ENCODE data around the gene CCNL2.

Gene CCNL2

DNA sequence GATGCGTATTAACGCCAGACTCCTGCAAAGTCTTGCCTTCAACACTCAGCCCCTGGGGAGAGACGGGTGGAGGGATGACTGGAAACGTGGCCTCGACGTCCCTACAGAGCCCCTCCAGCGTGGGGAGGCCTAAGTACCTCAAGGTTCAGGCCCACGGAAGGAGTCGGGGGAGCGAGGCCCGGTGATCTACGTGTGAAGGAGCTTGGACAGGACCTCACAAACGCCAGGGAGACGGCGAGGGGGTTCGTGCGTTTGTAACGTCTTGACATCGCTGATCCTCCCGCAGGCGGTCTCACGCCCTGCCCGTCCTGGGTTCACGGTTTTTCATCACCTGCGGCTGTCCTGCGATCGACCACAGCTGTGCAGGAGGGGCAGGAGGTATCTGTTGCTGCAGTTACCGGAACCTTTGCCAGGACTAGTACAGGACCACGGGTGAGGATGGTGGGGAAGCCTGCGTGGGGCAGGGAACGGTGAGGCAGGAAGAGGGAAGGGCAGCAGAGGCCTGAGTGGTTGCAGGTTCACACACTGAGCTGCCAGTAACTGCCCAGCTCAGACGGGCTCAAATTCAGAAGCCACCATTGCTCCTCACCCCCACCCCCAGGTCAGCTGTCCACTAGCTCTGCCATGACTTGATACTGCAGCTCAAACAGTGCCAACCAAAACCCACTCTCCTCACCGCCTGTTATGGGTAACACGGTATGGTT, 889 bp upstream of the CCNL2 start:
- Histone ChIP-seq H3K4me1 (ENCODE audit: control insufficient read depth in 1 of 2, insufficient read depth in 2 of 2, low read length in 2 of 2) (peaks cover 29% of the 10 kb centered on the region in 2 donors), H3K4me3 (ENCODE audit: low read depth in 1 of 2, low read length in 2 of 2) (peak overlapping the region; percentile 93 to 100), H3K27me3 (ENCODE audit: control insufficient read depth in 1 of 2, insufficient read depth in 2 of 2, low read length in 2 of 2) (no peaks in the 10 kb centered on the region), H3K9me3 (ENCODE audit: control insufficient read depth in 1 of 2, low read length in 2 of 2) (no peaks in the 10 kb centered on the region), H3K36me3 (ENCODE audit: control insufficient read depth in 1 of 2, insufficient read depth in 2 of 2, low read length in 2 of 2) (peaks cover 39 to 59% of the 10 kb centered on the region in 2 donors), H3K27ac (ENCODE audit: low read depth, low read length) (peak overlapping the region; percentile 50), H3K9ac (ENCODE audit: low read depth in 1 of 2, low read length in 2 of 2) (peak overlapping the region; percentile 96 to 98)

DNA sequence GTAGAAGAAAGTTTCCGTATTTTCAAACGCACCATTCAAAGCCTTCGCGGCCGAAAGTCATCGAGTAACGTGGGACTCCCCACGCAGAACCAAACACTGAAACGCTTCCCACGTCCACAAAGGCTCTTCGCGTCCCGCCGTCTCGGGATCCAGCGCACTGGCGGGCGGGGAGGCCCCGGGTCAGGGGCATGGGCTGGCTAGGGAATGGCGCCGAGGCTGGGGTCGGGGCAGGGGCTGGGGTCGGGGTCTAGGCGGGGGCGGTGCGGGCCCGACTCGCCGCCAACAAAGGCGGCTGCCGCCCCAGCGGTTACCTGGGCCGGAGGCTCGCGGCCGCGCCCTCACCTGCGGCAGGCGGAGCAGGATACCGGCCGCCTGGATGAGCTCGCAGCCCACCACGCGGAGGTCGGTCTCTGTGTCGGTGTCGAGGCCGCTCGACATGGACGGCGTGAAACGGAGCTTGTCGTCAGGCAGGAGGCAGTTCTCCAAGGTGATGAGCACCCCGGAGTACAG, 403 bp downstream of the CCNL2 start:
- H3K9me3 ChIP-seq (ENCODE audit: control insufficient read depth in 1 of 2, low read length in 2 of 2) = no peaks in the 10 kb centered on the region
- peaks cover 39 to 62% of the 10 kb centered on the region in 2 donors for H3K36me3 ChIP-seq (ENCODE audit: control insufficient read depth in 1 of 2, insufficient read depth in 2 of 2, low read length in 2 of 2)
- H3K27ac ChIP-seq (ENCODE audit: low read depth, low read length) = peak overlapping the region; percentile 70
- H3K9ac ChIP-seq (ENCODE audit: low read depth in 1 of 2, low read length in 2 of 2) = peak overlapping the region; percentile 77
- no peaks in the 10 kb centered on the region for H3K27me3 ChIP-seq (ENCODE audit: control insufficient read depth in 1 of 2, insufficient read depth in 2 of 2, low read length in 2 of 2)
- H3K4me3 ChIP-seq (ENCODE audit: low read depth in 1 of 2, low read length in 2 of 2) = peak overlapping the region; percentile 89 to 94
- H3K4me1 ChIP-seq (ENCODE audit: control insufficient read depth in 1 of 2, insufficient read depth in 2 of 2, low read length in 2 of 2) = peaks cover 29% of the 10 kb centered on the region in 2 donors

DNA sequence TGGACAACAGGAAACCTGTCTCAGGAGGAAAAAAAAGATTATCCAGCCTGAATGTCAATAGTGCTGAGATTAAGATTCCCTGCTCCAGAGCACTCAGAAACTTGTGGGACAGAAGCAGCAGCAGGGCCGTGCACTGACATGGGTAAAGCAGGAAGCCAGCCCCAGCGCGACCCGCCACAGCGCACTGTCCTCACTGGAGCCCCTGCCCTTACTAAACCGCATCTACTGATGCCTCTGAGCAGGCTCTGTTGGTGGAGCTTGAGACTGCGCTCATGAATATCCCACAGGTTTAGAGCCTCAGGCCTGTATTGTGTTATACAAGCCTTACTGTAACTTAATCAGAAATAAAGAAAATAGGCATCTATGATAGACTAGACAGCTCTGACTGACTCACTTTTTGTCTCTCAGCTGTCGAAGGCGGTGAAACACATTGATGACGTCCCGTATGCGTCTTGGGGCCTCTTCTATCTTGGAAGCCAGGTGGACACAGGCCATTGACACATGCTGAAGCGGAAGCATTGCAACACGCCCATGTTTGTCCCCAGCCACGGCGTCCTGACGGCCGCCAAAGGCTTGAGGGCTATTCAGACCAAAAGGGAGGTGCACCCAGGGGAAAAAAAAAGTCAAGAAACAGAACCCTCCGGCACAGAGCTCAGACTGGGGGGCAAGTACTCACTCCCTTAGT, 1.2 kb downstream of the CCNL2 start:
- Histone ChIP-seq H3K4me1 (ENCODE audit: control insufficient read depth in 1 of 2, insufficient read depth in 2 of 2, low read length in 2 of 2) (peaks cover 29% of the 10 kb centered on the region in 2 donors), H3K9ac (ENCODE audit: low read depth in 1 of 2, low read length in 2 of 2) (peak overlapping the region; percentile 77), H3K36me3 (ENCODE audit: control insufficient read depth in 1 of 2, insufficient read depth in 2 of 2, low read length in 2 of 2) (peaks cover 46 to 66% of the 10 kb centered on the region in 2 donors), H3K27ac (ENCODE audit: low read depth, low read length) (no peak overlapping the region), H3K9me3 (ENCODE audit: control insufficient read depth in 1 of 2, low read length in 2 of 2) (no peaks in the 10 kb centered on the region), H3K4me3 (ENCODE audit: low read depth in 1 of 2, low read length in 2 of 2) (peak overlapping the region; percentile 89 to 94), H3K27me3 (ENCODE audit: control insufficient read depth in 1 of 2, insufficient read depth in 2 of 2, low read length in 2 of 2) (no peaks in the 10 kb centered on the region)

DNA sequence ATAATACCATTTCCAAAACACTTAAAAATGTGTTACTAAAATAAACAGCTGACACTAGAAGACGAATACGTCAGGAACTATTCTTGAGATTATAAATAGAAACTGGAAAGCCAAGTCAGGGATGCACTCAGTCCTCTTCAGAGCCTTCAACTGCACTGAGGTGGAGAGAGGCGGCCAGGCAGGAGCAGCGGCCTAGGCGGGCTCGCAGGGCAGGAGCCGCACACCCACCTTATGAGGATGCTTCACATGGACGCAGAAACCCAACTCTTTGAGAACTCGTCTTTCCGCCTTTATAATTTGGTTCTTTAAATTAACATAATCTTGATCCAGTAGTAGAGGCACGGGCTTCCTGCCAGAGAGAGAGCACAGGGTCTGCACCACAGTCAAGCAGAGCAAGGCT, 4.0 kb downstream of the CCNL2 start:
- Histone ChIP-seq H3K27ac (ENCODE audit: low read depth, low read length) (no peak overlapping the region), H3K9me3 (ENCODE audit: control insufficient read depth in 1 of 2, low read length in 2 of 2) (no peaks in the 10 kb centered on the region), H3K9ac (ENCODE audit: low read depth in 1 of 2, low read length in 2 of 2) (no peak overlapping the region), H3K36me3 (ENCODE audit: control insufficient read depth in 1 of 2, insufficient read depth in 2 of 2, low read length in 2 of 2) (peaks cover 49 to 66% of the 10 kb centered on the region in 2 donors), H3K27me3 (ENCODE audit: control insufficient read depth in 1 of 2, insufficient read depth in 2 of 2, low read length in 2 of 2) (no peaks in the 10 kb centered on the region), H3K4me1 (ENCODE audit: control insufficient read depth in 1 of 2, insufficient read depth in 2 of 2, low read length in 2 of 2) (peaks cover 14 to 16% of the 10 kb centered on the region in 2 donors), H3K4me3 (ENCODE audit: low read depth in 1 of 2, low read length in 2 of 2) (no peak overlapping the region)

DNA sequence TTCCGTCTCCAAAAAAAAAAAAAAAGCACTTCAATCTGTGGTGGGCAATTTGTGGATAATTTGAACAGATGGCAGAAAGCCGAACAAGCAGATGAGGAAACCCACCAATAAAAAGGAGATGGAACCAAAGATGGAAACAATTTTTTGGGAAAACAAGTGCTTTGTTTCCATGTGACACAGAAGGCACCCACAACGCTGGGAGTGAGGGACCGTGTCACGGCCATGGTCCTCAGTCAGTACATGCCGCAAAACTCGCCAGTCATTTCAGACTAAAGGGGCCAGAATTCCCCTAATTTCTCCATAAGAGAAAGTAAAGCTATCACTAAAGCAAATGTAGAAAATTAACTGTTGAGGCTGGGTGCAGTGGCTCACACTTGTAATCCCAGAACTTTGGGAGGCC, 5.0 kb downstream of the CCNL2 start:
- H3K4me3 ChIP-seq (ENCODE audit: low read depth in 1 of 2, low read length in 2 of 2) = no peak overlapping the region
- H3K9me3 ChIP-seq (ENCODE audit: control insufficient read depth in 1 of 2, low read length in 2 of 2) = no peaks in the 10 kb centered on the region
- H3K9ac ChIP-seq (ENCODE audit: low read depth in 1 of 2, low read length in 2 of 2) = no peak overlapping the region
- H3K36me3 ChIP-seq (ENCODE audit: control insufficient read depth in 1 of 2, insufficient read depth in 2 of 2, low read length in 2 of 2) = peaks cover 53 to 76% of the 10 kb centered on the region in 2 donors
- no peak overlapping the region for H3K27ac ChIP-seq (ENCODE audit: low read depth, low read length)
- peaks cover 11 to 12% of the 10 kb centered on the region in 2 donors for H3K4me1 ChIP-seq (ENCODE audit: control insufficient read depth in 1 of 2, insufficient read depth in 2 of 2, low read length in 2 of 2)
- no peaks in the 10 kb centered on the region for H3K27me3 ChIP-seq (ENCODE audit: control insufficient read depth in 1 of 2, insufficient read depth in 2 of 2, low read length in 2 of 2)

DNA sequence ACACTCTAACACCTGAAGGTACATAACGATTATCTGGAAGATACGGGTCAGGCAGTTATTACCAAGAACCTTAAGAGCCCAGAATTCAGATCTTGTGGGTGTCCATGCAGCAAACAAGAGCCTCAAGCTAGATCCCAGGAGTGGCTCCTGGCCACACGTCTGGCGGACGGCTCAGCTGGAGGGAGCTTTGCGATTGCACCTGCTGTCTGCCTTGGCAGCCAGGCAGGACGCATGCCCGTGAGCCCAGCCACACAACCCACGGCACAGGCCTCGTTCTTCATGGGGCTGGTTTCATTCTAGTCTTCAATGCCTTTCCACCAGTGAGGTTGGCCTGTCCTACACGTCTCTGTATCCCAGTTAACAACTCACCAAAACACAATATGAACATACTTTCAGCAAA, 5.7 kb downstream of the CCNL2 start:
- no peak overlapping the region for H3K4me3 ChIP-seq (ENCODE audit: low read depth in 1 of 2, low read length in 2 of 2)
- H3K27ac ChIP-seq (ENCODE audit: low read depth, low read length) = no peak overlapping the region
- H3K9ac ChIP-seq (ENCODE audit: low read depth in 1 of 2, low read length in 2 of 2) = no peak overlapping the region
- H3K9me3 ChIP-seq (ENCODE audit: control insufficient read depth in 1 of 2, low read length in 2 of 2) = no peaks in the 10 kb centered on the region
- H3K4me1 ChIP-seq (ENCODE audit: control insufficient read depth in 1 of 2, insufficient read depth in 2 of 2, low read length in 2 of 2) = peaks cover 11 to 12% of the 10 kb centered on the region in 2 donors
- peaks cover 53 to 81% of the 10 kb centered on the region in 2 donors for H3K36me3 ChIP-seq (ENCODE audit: control insufficient read depth in 1 of 2, insufficient read depth in 2 of 2, low read length in 2 of 2)
- no peaks in the 10 kb centered on the region for H3K27me3 ChIP-seq (ENCODE audit: control insufficient read depth in 1 of 2, insufficient read depth in 2 of 2, low read length in 2 of 2)

DNA sequence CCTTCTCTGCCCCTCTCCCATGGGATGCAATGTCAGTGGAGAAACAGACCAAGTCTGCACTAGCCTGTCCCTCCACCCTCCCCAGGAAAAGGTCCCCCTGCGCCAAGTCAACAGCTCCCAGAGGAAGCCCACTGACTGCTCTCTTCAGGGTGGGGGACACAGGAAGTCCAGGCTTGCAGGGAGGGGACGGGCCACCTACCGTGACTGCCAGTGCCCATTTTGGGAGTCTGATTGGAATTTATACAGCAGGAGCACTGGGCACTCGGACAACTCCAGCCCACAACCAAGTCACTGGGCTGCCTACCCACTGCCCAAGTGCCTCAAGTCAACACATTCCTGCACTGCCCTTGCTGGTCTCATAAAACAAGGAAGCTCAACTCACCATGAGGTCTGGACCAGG, 6.1 kb downstream of the CCNL2 start:
- H3K27ac ChIP-seq (ENCODE audit: low read depth, low read length) = no peak overlapping the region
- no peaks in the 10 kb centered on the region for H3K9me3 ChIP-seq (ENCODE audit: control insufficient read depth in 1 of 2, low read length in 2 of 2)
- H3K9ac ChIP-seq (ENCODE audit: low read depth in 1 of 2, low read length in 2 of 2) = no peak overlapping the region
- H3K4me3 ChIP-seq (ENCODE audit: low read depth in 1 of 2, low read length in 2 of 2) = no peak overlapping the region
- no peaks in the 10 kb centered on the region for H3K27me3 ChIP-seq (ENCODE audit: control insufficient read depth in 1 of 2, insufficient read depth in 2 of 2, low read length in 2 of 2)
- peaks cover 54 to 86% of the 10 kb centered on the region in 2 donors for H3K36me3 ChIP-seq (ENCODE audit: control insufficient read depth in 1 of 2, insufficient read depth in 2 of 2, low read length in 2 of 2)
- peaks cover 8 to 9% of the 10 kb centered on the region in 2 donors for H3K4me1 ChIP-seq (ENCODE audit: control insufficient read depth in 1 of 2, insufficient read depth in 2 of 2, low read length in 2 of 2)

DNA sequence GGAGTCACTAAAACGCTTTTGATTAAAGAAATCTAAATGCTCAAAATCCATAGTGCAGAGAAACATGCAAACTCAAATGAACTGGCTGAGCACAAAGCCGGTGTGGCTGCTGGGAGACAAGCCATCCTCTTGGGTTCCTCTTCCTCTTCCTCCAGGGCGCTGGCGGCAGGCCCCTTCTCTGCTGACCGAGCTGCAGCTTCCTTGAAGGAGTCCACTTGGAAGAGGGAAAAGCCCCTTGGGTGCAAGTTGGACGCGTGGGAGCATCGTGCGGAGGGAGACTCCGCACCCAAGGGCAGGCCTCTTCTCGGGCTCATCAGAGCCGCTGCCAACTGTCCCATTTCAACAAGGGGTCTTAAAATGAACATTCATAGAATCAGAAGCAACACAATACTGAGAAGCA, 7.9 kb downstream of the CCNL2 start:
- Histone ChIP-seq H3K4me3 (ENCODE audit: low read depth in 1 of 2, low read length in 2 of 2) (no peak overlapping the region), H3K9ac (ENCODE audit: low read depth in 1 of 2, low read length in 2 of 2) (no peak overlapping the region), H3K9me3 (ENCODE audit: control insufficient read depth in 1 of 2, low read length in 2 of 2) (no peaks in the 10 kb centered on the region), H3K27me3 (ENCODE audit: control insufficient read depth in 1 of 2, insufficient read depth in 2 of 2, low read length in 2 of 2) (no peaks in the 10 kb centered on the region), H3K4me1 (ENCODE audit: control insufficient read depth in 1 of 2, insufficient read depth in 2 of 2, low read length in 2 of 2) (no peaks in the 10 kb centered on the region), H3K27ac (ENCODE audit: low read depth, low read length) (no peak overlapping the region), H3K36me3 (ENCODE audit: control insufficient read depth in 1 of 2, insufficient read depth in 2 of 2, low read length in 2 of 2) (peaks cover 59 to 92% of the 10 kb centered on the region in 2 donors)

DNA sequence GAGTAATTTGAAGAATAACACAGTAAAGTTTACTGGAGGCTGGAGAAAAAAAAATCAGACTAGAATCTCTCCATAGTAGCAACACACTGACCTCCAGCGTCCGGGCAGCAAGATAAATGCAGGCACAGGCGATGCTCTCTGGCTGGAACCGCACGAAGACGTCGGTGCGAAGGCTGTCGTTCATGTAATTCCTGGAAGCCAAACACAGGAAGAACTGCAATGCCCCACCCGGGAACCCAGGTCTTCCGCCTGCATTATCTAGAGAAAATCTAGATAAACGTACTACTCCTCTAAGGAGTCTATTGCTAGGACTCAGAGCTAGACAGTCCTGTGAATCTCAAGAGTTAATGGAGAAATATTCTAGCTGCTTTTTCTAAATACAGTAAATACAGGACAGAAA, 8.5 kb downstream of the CCNL2 start:
- Histone ChIP-seq H3K4me1 (ENCODE audit: control insufficient read depth in 1 of 2, insufficient read depth in 2 of 2, low read length in 2 of 2) (no peaks in the 10 kb centered on the region), H3K27ac (ENCODE audit: low read depth, low read length) (no peak overlapping the region), H3K36me3 (ENCODE audit: control insufficient read depth in 1 of 2, insufficient read depth in 2 of 2, low read length in 2 of 2) (peaks cover 64 to 95% of the 10 kb centered on the region in 2 donors), H3K9me3 (ENCODE audit: control insufficient read depth in 1 of 2, low read length in 2 of 2) (no peaks in the 10 kb centered on the region), H3K27me3 (ENCODE audit: control insufficient read depth in 1 of 2, insufficient read depth in 2 of 2, low read length in 2 of 2) (no peaks in the 10 kb centered on the region), H3K9ac (ENCODE audit: low read depth in 1 of 2, low read length in 2 of 2) (no peak overlapping the region), H3K4me3 (ENCODE audit: low read depth in 1 of 2, low read length in 2 of 2) (no peak overlapping the region)

DNA sequence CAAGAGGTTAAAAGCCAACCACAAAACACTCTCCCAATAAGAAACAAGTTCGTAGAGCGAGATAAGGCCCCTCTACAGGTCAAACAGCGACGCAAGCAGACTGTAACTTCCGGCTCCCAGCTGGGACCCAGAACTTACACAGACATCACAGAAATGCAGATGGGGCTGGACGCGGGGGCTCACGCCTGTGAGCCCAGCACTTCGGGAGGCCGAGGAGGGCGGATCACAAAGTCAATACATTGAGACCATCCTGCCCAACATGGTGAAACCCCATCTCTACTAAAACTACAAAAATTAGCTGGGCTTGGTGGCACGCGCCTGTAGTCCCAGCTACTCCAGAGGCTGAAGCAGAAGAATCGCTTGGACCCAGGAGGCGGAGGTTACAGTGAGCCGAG, 11.1 kb downstream of the CCNL2 start:
- Histone ChIP-seq H3K9me3 (ENCODE audit: control insufficient read depth in 1 of 2, low read length in 2 of 2) (no peaks in the 10 kb centered on the region), H3K4me1 (ENCODE audit: control insufficient read depth in 1 of 2, insufficient read depth in 2 of 2, low read length in 2 of 2) (no peaks in the 10 kb centered on the region), H3K27ac (ENCODE audit: low read depth, low read length) (no peak overlapping the region), H3K4me3 (ENCODE audit: low read depth in 1 of 2, low read length in 2 of 2) (no peak overlapping the region), H3K36me3 (ENCODE audit: control insufficient read depth in 1 of 2, insufficient read depth in 2 of 2, low read length in 2 of 2) (peaks cover 53 to 72% of the 10 kb centered on the region in 2 donors), H3K9ac (ENCODE audit: low read depth in 1 of 2, low read length in 2 of 2) (no peak overlapping the region), H3K27me3 (ENCODE audit: control insufficient read depth in 1 of 2, insufficient read depth in 2 of 2, low read length in 2 of 2) (no peaks in the 10 kb centered on the region)
